GM23338 (cell line): ENCODE data around the gene NIM1K.

Experiments used
- EZH2 ChIP-seq: fragments of 200-600 bp; sonication (generic); IDR thresholded peaks from one replicate; pipeline ENCODE4 v1.8.0; 2017; ENCODE audit warnings: antibody characterized with exemption, mild to moderate bottlenecking, low read depth; ENCODE audit not compliant: unreplicated experiment
- EZH2phosphoT487 ChIP-seq: fragments of 200-600 bp; sonication (generic); IDR thresholded peaks from one replicate; pipeline ENCODE4 v1.8.1; 2018; ENCODE audit warnings: antibody characterized with exemption; ENCODE audit not compliant: unreplicated experiment
- POLR2AphosphoS5 ChIP-seq: IDR thresholded peaks from 2 replicates; pipeline ENCODE4 v1.6.1; 2016; ENCODE audit warnings: antibody characterized with exemption, low read depth
- TF ChIP-seq, protein P1 (sequence below): IDR thresholded peaks from 2 replicates; pipeline ENCODE4 v1.6.1; 2016; ENCODE audit warnings: antibody characterized with exemption
- TF ChIP-seq, protein P2 (sequence below), 2 experiments: fragments of 200-600 bp in 1 of 2; sonication (generic) in 1 of 2; conservative IDR thresholded peaks; 2 replicates each; pipeline versions ENCODE4 v1.5.1 to v1.6.1; 2016 to 2017; ENCODE audit warnings: antibody characterized with exemption in 2 of 2, low read depth in 2 of 2, mild to moderate bottlenecking in 2 of 2, moderate library complexity in 1 of 2

DNA sequence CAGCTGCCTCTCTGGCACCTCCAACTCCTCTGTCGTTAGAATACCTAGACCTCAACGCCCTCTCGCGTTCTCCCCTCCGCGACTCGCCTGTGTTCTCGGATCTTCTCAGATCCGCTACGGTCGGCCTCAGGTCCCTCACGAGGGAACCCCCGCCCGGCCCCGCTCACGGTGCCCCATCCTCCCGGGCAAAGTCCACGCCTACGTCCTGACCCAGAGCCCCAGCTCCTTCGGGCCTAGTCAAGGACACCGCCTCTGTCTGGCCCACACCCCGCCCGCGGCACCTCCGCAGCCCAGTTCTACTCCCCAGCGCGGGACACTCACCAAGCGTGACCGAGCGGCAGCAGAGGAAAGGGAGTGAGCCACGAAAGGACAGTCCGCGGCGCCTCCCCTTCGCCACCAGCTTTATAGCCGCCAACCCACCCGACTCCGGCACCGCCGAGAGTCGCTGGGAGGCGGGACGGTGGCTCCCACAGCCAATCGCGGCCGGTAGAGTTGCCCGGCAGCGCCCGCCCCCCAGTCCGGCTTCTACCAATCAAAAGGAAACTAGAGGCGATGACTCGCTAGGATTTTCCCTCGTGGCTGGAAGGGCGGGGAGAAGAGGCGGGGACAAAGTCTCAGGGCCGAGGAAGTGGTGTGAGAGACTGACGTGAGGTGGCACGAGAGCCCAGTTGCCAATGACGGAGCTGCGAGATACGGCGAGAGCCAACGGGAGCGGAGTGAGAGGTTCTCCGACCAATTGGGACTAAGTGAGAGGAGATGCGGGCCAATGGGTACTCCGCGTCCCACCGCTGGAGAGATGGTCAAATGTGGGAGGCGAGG, 121.2 kb downstream of the NIM1K start, which contains the start of gene HMGCS1:
- TF ChIP-seq POLR2AphosphoS5 (peak; percentile 88), EZH2 (no peak), EZH2phosphoT487 (no peak)
- TF ChIP-seq, protein P1, sequence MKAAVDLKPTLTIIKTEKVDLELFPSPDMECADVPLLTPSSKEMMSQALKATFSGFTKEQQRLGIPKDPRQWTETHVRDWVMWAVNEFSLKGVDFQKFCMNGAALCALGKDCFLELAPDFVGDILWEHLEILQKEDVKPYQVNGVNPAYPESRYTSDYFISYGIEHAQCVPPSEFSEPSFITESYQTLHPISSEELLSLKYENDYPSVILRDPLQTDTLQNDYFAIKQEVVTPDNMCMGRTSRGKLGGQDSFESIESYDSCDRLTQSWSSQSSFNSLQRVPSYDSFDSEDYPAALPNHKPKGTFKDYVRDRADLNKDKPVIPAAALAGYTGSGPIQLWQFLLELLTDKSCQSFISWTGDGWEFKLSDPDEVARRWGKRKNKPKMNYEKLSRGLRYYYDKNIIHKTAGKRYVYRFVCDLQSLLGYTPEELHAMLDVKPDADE: no peak
- TF ChIP-seq, protein P2, sequence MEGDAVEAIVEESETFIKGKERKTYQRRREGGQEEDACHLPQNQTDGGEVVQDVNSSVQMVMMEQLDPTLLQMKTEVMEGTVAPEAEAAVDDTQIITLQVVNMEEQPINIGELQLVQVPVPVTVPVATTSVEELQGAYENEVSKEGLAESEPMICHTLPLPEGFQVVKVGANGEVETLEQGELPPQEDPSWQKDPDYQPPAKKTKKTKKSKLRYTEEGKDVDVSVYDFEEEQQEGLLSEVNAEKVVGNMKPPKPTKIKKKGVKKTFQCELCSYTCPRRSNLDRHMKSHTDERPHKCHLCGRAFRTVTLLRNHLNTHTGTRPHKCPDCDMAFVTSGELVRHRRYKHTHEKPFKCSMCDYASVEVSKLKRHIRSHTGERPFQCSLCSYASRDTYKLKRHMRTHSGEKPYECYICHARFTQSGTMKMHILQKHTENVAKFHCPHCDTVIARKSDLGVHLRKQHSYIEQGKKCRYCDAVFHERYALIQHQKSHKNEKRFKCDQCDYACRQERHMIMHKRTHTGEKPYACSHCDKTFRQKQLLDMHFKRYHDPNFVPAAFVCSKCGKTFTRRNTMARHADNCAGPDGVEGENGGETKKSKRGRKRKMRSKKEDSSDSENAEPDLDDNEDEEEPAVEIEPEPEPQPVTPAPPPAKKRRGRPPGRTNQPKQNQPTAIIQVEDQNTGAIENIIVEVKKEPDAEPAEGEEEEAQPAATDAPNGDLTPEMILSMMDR (conservative IDR thresholded peaks at IDR 0.05; ENCODE audit: low read depth in 2 of 2): no peak
